ENCODE results near the gene ZFAND3.
"Not testable (repeated sequence)": the region's sequence is repeated elsewhere in the genome, so short reads cannot be mapped to it uniquely, and the experiment has no call there.

Gene ZFAND3

GRCh38 chr6:37866590-37867507, 47.3 kb downstream of the ZFAND3 start:
- no peak for FAIRE-seq

GRCh38 chr6:37867756-37868446, 48.4 kb downstream of the ZFAND3 start:
- FAIRE-seq: no peak

GRCh38 chr6:37868447-37868825, 48.9 kb downstream of the ZFAND3 start:
- FAIRE-seq: no peak

- FAIRE-seq: no peak
Measured at GRCh38 chr6:37871616-37872372, 52.3 kb downstream of the ZFAND3 start.

GRCh38 chr6:37872373-37872745, 52.8 kb downstream of the ZFAND3 start:
- FAIRE-seq: no peak

GRCh38 chr6:37874726-37875125, 55.2 kb downstream of the ZFAND3 start:
- no peak for FAIRE-seq

GRCh38 chr6:37875561-37876309, 56.2 kb downstream of the ZFAND3 start:
- no peak for FAIRE-seq

GRCh38 chr6:37876843-37877242, 57.3 kb downstream of the ZFAND3 start:
- FAIRE-seq: no peak

- no peak for FAIRE-seq
Measured at GRCh38 chr6:37877373-37878149, 58.0 kb downstream of the ZFAND3 start.

GRCh38 chr6:37878150-37878710, 58.7 kb downstream of the ZFAND3 start:
- no peak for FAIRE-seq

GRCh38 chr6:37880602-37881001, 61.1 kb downstream of the ZFAND3 start:
- FAIRE-seq: not testable (repeated sequence)

- FAIRE-seq: no peak
Measured at GRCh38 chr6:37882292-37882691, 62.8 kb downstream of the ZFAND3 start.

- FAIRE-seq: no peak
Measured at GRCh38 chr6:37882724-37883413, 63.3 kb downstream of the ZFAND3 start.

- FAIRE-seq: no peak
Measured at GRCh38 chr6:37884548-37884947, 65.0 kb downstream of the ZFAND3 start.

- FAIRE-seq: no peak
Measured at GRCh38 chr6:37889051-37889450, 69.5 kb downstream of the ZFAND3 start.

- no peak for FAIRE-seq
Measured at GRCh38 chr6:37889486-37889885, 70.0 kb downstream of the ZFAND3 start.

- no peak for FAIRE-seq
Measured at GRCh38 chr6:37891072-37891471, 71.5 kb downstream of the ZFAND3 start.

GRCh38 chr6:37893257-37893656, 73.7 kb downstream of the ZFAND3 start:
- FAIRE-seq: no peak

- not testable (repeated sequence) for FAIRE-seq
Measured at GRCh38 chr6:37893734-37894133, 74.2 kb downstream of the ZFAND3 start.

- FAIRE-seq: no peak
Measured at GRCh38 chr6:37894585-37894984, 75.1 kb downstream of the ZFAND3 start.

GRCh38 chr6:37897321-37897720, 77.8 kb downstream of the ZFAND3 start:
- FAIRE-seq: no peak
